HepG2 (cell line): ENCODE measurements around the gene ZNF740. TPM values are rescaled to one million over a fixed set of nuclear protein-coding genes. Genes with fewer than 3 reads are reported as not detected.

Source experiments
- ATAC-seq: fragments of 200-7000 bp; cut with Tn5 transposase; 3 replicates; pipeline ENCODE4 v1.9.1; 2020; ENCODE audit warnings: mild to moderate bottlenecking, moderate library complexity
- BruUV-seq: library from RNA; stranded (reverse); fragments of 400-500 nt; replicated peaks from 2 replicates; lab custom pipeline; 2021; lab: Mats Ljungman, UMichigan
- CTCF ChIA-PET: fragments of 300-600 bp; formaldehyde crosslinking; extraction: SDS; loops from one replicate; lab custom pipeline; 2021; ENCODE audit warnings: low total read pairs, inconsistent platforms, low intra/inter-chr PET ratio; lab: Yijun Ruan, JAX
- POLR2A ChIA-PET: fragments of 350-600 bp; sonication (Branson Sonifier 250); formaldehyde crosslinking; loops from one replicate; lab custom pipeline; 2020; ENCODE audit warnings: antibody characterized with exemption, inconsistent platforms; lab: Yijun Ruan, JAX
- DNase-seq: peaks from one replicate; pipeline ENCODE4 v3.0.0-alpha.2; 2015; ENCODE audit warnings: low spot score
- FAIRE-seq: peaks from 3 replicates; lab custom pipeline; 2011; peaks lifted over from hg19 to GRCh38; lab: Jason Lieb, UNC
- H2AFZ ChIP-seq: one replicate; pipeline ENCODE4 v1.6.1; 2011; ENCODE audit warnings: low read length, inconsistent platforms
- H3K27ac ChIP-seq: fragments of 300-600 bp; 3 replicates; pipeline ENCODE4 v1.8.0; 2011; ENCODE audit warnings: mixed run types, mild to moderate bottlenecking, mixed read lengths, low read length, inconsistent platforms; ENCODE audit not compliant: insufficient read depth; ENCODE audit errors: extremely low read length
- H3K27me3 ChIP-seq, 2 experiments: fragments of 200-600 bp in 1 of 2; 2 replicates in 1 of 2; 3 replicates in 1 of 2; pipeline versions ENCODE4 v1.6.0 to v1.8.0; 2011; ENCODE audit warnings: low read length in 2 of 2, mild to moderate bottlenecking in 2 of 2, moderate library complexity in 2 of 2, inconsistent platforms in 1 of 2; ENCODE audit not compliant: insufficient read depth in 2 of 2, control insufficient read depth in 1 of 2
- H3K36me3 ChIP-seq, 2 experiments: fragments of 200-600 bp in 1 of 2; replicated peaks in 1 of 2; 2 replicates in 1 of 2; 3 replicates in 1 of 2; pipeline versions ENCODE4 v1.5.1 to v1.8.0; 2011; ENCODE audit warnings: low read length in 2 of 2, inconsistent platforms in 1 of 2; ENCODE audit not compliant: insufficient read depth in 2 of 2, control insufficient read depth in 1 of 2
- H3K4me1 ChIP-seq: 2 replicates; pipeline ENCODE4 v1.5.1; 2012; ENCODE audit warnings: low read length, inconsistent platforms; ENCODE audit not compliant: insufficient read depth
- H3K4me2 ChIP-seq: 2 replicates; pipeline ENCODE4 v1.6.0; 2011; ENCODE audit warnings: low read depth, low read length, inconsistent platforms
- H3K4me3 ChIP-seq, 3 experiments: fragments of 200-600 bp in 1 of 3; sonication (generic), shearing (Covaris generic) in 1 of 3; replicated peaks in 1 of 3; 2 replicates each; pipeline ENCODE4 v1.5.1; 2011 to 2016; ENCODE audit warnings: low read length in 3 of 3, inconsistent platforms in 2 of 3, low read depth in 2 of 3, mild to moderate bottlenecking in 2 of 3, control low read depth in 1 of 3, mixed read lengths in 1 of 3; ENCODE audit not compliant: insufficient read depth in 1 of 3
- H3K79me2 ChIP-seq: one replicate; pipeline ENCODE4 v1.6.1; 2011; ENCODE audit warnings: low read length, inconsistent platforms; ENCODE audit not compliant: insufficient read depth
- H3K9ac ChIP-seq: 2 replicates; pipeline ENCODE4 v1.6.0; 2011; ENCODE audit warnings: mild to moderate bottlenecking, low read depth, low read length, inconsistent platforms; ENCODE audit not compliant: insufficient read depth
- H3K9me3 ChIP-seq: 2 replicates; pipeline ENCODE4 v1.5.1; 2012; ENCODE audit warnings: mild to moderate bottlenecking, low read length
- H4K20me1 ChIP-seq: 2 replicates; pipeline ENCODE4 v1.6.0; 2011; ENCODE audit warnings: inconsistent platforms, mild to moderate bottlenecking, low read length, moderate library complexity; ENCODE audit not compliant: insufficient read depth
- NKX3-1 ChIP-seq: sonication (generic); formaldehyde crosslinking; IDR thresholded peaks from 2 replicates; pipeline ENCODE4 v1.5.0; 2020; ENCODE audit warnings: missing genetic modification reagents
- PAWR ChIP-seq: sonication (generic); formaldehyde crosslinking; IDR thresholded peaks from 2 replicates; pipeline ENCODE4 v1.4.0; 2020; ENCODE audit warnings: missing genetic modification reagents, mild to moderate bottlenecking, borderline replicate concordance
- ZNF713 ChIP-seq: sonication (generic); formaldehyde crosslinking; IDR thresholded peaks from 2 replicates; pipeline ENCODE4 v1.4.0; 2020; ENCODE audit warnings: mild to moderate bottlenecking, missing genetic modification reagents
- ZNF841 ChIP-seq: sonication (generic); formaldehyde crosslinking; IDR thresholded peaks from 2 replicates; pipeline ENCODE4 v1.8.1; 2023; ENCODE audit warnings: missing genetic modification reagents, borderline replicate concordance
- WGBS: methylation state at CpG from one replicate; pipeline ENCODE4 v1.1.6; 2017; ENCODE audit warnings: low lambda C conversion rate; 5-methylcytosine and 5-hydroxymethylcytosine counted together
- in situ Hi-C: cut with HindIII; loops from 2 replicates; pipeline ENCODE4 v1.10.0; 2017; ENCODE audit warnings: low pct_unique_long_range_greater_than_20kb; ENCODE audit not compliant: extremely low pct_ligation_motif_present
- intact Hi-C: fragments of 100-400 bp; cut with micrococcal nuclease; formaldehyde crosslinking; loops from one replicate; pipeline ENCODE4 v1.10.0; 2022; ENCODE audit not compliant: unreplicated experiment
- polyA plus RNA-seq, 8 experiments: library from polyadenylated mRNA; depleted of rRNA in 3 of 8; stranded (reverse) in 7 of 8; unstranded in 1 of 8; fragments of >200 nt; fragmentation: Illumina TruSeq in 4 of 8; extraction: Trizol in 4 of 8; gene quantifications; 2 replicates each; pipeline versions ENCODE4 v1.2.1 to v1.2.3, GENCODE V29; 2011 to 2016; ENCODE audit warnings: low read depth in 4 of 8, missing spikeins in 1 of 8, mixed read lengths in 1 of 8; ENCODE audit not compliant: insufficient read depth in 1 of 8
- total RNA-seq, 5 experiments: library from RNA; depleted of rRNA; stranded (reverse); fragments of >200 nt; fragmentation: Illumina TruSeq; extraction: Trizol; gene quantifications; 2 replicates each; pipeline ENCODE4 v1.2.3, GENCODE V29; 2016; ENCODE audit warnings: low read depth in 1 of 5
- TF ChIP-seq, protein P1 (sequence below): sonication (generic); formaldehyde crosslinking; IDR thresholded peaks from 2 replicates; pipeline ENCODE4 v1.5.0; 2020; ENCODE audit warnings: mild to moderate bottlenecking, missing genetic modification reagents, borderline replicate concordance

ZNF740 gene
- total and polyA plus RNA-seq, 2 of the 13 experiments (the other 11 are each of a cell fraction or from before 2014, with no cell fraction given), result 16.9 to 19.0 TPM

DNA sequence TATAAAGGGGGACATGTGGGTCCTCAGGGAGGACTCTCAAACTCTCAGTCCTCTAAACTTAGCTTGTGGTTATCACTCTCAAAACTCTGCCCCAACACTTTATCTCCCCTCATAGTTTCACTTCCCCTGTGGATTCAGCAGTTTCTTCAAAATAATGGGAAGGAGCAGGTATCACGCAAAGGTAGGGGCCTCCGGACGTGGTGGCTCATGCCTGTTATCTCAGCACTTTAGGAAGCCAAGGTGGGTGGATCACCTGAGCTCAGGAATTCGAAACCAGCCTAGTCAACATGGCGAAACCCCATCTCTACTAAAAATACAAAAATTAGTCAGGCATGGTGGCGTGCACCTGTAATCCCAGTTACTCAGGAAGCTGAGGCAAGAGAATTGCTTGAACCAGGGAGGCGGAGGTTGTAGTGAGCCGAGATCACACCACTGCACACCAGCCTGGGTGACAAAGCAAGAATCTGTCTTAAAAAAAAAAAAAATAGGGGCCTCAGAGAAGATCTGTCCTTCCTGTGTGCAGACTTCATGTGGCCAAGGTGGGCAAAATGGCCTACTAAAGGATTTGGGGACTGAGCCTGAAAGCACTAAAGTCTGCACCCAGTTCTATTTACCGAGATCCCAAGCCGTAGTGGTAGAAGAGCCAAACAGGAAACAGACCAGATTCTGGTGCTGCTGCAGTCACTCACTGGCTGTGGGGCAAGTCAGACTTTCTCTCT lies 20.1 kb downstream of the ZNF740 start:
- ATAC-seq, result no peak
- H3K9me3 ChIP-seq, result no peaks in the 10 kb centered on the region
- in situ Hi-C loops (no loop called here), intact Hi-C loops (no loop called here)
- no peak for FAIRE-seq
- TF ChIP-seq ZNF713 (CRISPR knock-in tag) (no peak), ZNF841 (no peak), PAWR (no peak), NKX3-1 (CRISPR knock-in tag) (no peak)
- TF ChIP-seq, protein P1, sequence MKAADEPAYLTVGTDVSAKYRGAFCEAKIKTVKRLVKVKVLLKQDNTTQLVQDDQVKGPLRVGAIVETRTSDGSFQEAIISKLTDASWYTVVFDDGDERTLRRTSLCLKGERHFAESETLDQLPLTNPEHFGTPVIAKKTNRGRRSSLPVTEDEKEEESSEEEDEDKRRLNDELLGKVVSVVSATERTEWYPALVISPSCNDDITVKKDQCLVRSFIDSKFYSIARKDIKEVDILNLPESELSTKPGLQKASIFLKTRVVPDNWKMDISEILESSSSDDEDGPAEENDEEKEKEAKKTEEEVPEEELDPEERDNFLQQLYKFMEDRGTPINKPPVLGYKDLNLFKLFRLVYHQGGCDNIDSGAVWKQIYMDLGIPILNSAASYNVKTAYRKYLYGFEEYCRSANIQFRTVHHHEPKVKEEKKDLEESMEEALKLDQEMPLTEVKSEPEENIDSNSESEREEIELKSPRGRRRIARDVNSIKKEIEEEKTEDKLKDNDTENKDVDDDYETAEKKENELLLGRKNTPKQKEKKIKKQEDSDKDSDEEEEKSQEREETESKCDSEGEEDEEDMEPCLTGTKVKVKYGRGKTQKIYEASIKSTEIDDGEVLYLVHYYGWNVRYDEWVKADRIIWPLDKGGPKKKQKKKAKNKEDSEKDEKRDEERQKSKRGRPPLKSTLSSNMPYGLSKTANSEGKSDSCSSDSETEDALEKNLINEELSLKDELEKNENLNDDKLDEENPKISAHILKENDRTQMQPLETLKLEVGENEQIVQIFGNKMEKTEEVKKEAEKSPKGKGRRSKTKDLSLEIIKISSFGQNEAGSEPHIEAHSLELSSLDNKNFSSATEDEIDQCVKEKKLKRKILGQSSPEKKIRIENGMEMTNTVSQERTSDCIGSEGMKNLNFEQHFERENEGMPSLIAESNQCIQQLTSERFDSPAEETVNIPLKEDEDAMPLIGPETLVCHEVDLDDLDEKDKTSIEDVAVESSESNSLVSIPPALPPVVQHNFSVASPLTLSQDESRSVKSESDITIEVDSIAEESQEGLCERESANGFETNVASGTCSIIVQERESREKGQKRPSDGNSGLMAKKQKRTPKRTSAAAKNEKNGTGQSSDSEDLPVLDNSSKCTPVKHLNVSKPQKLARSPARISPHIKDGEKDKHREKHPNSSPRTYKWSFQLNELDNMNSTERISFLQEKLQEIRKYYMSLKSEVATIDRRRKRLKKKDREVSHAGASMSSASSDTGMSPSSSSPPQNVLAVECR (CRISPR knock-in tag), result no peak
- CTCF ChIA-PET, result no interaction called here
- no peaks in the 10 kb centered on the region for H3K36me3 ChIP-seq
- POLR2A ChIA-PET, result interaction anchor here (0.9 kb wide), 1 partner anchor 121 kb away, joined by 3 read pairs; the partner anchor contains the start of gene AAAS
- peaks cover 0 to 4% of the 10 kb centered on the region in 2 experiments; a peak in 1 of 5 replicates for H3K27me3 ChIP-seq
- H3K4me3 ChIP-seq, result no peak overlapping the region; a peak in 1 of 6 replicates
- BruUV-seq, result no TSS peak
- DNase-seq, result no peak
- WGBS, result 40% methylated on average over 10 of the region's 10 CpGs
- H3K27ac ChIP-seq, result no peak overlapping the region
- no peaks in the 10 kb centered on the region for H4K20me1 ChIP-seq
- H2AFZ ChIP-seq, result no peak overlapping the region
- H3K4me2 ChIP-seq, result no peak overlapping the region
- H3K79me2 ChIP-seq, result no peaks in the 10 kb centered on the region
- H3K9ac ChIP-seq, result no peak overlapping the region
- H3K4me1 ChIP-seq, result peaks cover 39% of the 10 kb centered on the region
